DMS 273 (cell line): Measurements from ENCODE around the gene CELA1.
"Not testable (repeated sequence)": the region's sequence is repeated elsewhere in the genome, so short reads cannot be mapped to it uniquely, and the experiment has no call there.

Experiments
- DNase-seq: peaks from one replicate; lab custom pipeline; 2025; ENCODE audit not compliant: unreplicated experiment; lab: John Stamatoyannopoulos, UW

Gene CELA1

GRCh38 chr12:51345681-51346080 lies 798 bp downstream of the CELA1 start:
- no peak for DNase-seq

- no peak for DNase-seq
These were observed 3.3 kb downstream of the CELA1 start for GRCh38 chr12:51343201-51343600.

- DNase-seq: no peak
These were observed 4.1 kb downstream of the CELA1 start for GRCh38 chr12:51342416-51342815.

GRCh38 chr12:51341251-51342007 lies 5.0 kb downstream of the CELA1 start:
- DNase-seq: peak; percentile 80

- no peak for DNase-seq
These were observed 6.7 kb downstream of the CELA1 start for GRCh38 chr12:51339750-51340149.

GRCh38 chr12:51337336-51337735 lies 9.1 kb downstream of the CELA1 start:
- DNase-seq: not testable (repeated sequence)

GRCh38 chr12:51335931-51336330 lies 10.5 kb downstream of the CELA1 start:
- DNase-seq: no peak

GRCh38 chr12:51334764-51335163 lies 11.7 kb downstream of the CELA1 start:
- DNase-seq: no peak

- DNase-seq: no peak
These were observed 12.9 kb downstream of the CELA1 start for GRCh38 chr12:51333536-51333935.

GRCh38 chr12:51330186-51330585 lies 16.3 kb downstream of the CELA1 start:
- no peak for DNase-seq

GRCh38 chr12:51329742-51330141 lies 16.7 kb downstream of the CELA1 start:
- DNase-seq: no peak

GRCh38 chr12:51328587-51328986 lies 17.9 kb downstream of the CELA1 start:
- no peak for DNase-seq

GRCh38 chr12:51326698-51327439 lies 19.6 kb downstream of the CELA1 start:
- DNase-seq: no peak

- no peak for DNase-seq
These were observed 21.5 kb downstream of the CELA1 start for GRCh38 chr12:51324953-51325352.

GRCh38 chr12:51323966-51324895 lies 22.2 kb downstream of the CELA1 start, which contains the start of gene BIN2:
Gene BIN2, minus strand, starts transcription at chr12:51324174. Its CDS starts 72 bp downstream, at chr12:51324102.
- no peak for DNase-seq

- no peak for DNase-seq
These were observed 23.0 kb downstream of the CELA1 start for GRCh38 chr12:51323317-51323960.

GRCh38 chr12:51322452-51322851 lies 24.0 kb downstream of the CELA1 start:
- no peak for DNase-seq

GRCh38 chr12:51321882-51322281 lies 24.6 kb downstream of the CELA1 start:
- no peak for DNase-seq

GRCh38 chr12:51320695-51321320 lies 25.7 kb downstream of the CELA1 start:
- DNase-seq: no peak

- DNase-seq: no peak
These were observed 26.2 kb downstream of the CELA1 start for GRCh38 chr12:51320311-51320694.
